ENCODE measurements around the gene CNTNAP3B.
"Not testable (repeated sequence)": the region's sequence is repeated elsewhere in the genome, so short reads cannot be mapped to it uniquely, and the experiment has no call there.

The CNTNAP3B gene

GRCh38 chr9:42129073-42129729 lies at the start of gene CNTNAP3B:
TSS of gene CNTNAP3B (minus strand) at chr9:42129426. CDS start at chr9:42129094, 332 bp downstream.
- not testable (repeated sequence) for DNase-seq

GRCh38 chr9:42160299-42160698 lies 31.1 kb upstream of the CNTNAP3B start:
- DNase-seq: not testable (repeated sequence)

DNA sequence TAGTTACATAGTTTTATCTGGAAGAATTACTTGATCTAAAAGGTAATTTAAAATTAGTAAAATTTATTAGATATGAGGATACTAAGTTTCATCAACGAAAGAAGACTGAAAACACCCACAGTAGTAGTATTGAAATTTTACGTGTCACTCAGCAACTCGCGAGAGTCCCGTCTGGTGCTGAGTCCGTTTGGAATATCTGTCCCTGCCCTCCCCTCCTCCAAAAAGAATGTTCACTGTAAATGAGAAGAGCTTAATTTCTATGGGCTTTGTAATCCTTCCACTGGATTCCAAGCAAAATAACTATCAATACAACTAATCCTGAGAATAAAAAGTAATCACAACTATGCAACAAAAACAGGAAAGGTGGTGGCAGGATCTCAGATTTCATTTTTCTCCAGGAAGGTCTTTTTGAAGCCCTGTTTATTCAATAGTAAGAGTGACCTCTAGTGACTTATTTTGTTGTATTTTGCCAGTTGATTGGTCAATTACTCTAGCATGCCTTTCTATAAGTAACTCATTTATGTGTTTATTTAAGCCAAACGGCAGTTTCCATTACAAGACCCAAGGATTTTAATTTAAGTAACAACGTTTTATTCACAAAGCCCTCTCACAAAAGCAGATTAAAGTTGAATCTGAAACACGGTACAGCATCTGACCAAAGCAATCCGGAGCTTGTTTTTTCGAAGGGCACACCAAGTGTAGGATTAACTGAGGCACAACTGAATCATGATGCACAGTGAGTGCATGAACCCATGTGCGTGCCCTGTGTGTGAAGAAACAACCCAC lies 2.0 kb downstream of the CNTNAP3B start:
- DNase-seq: peak; percentile 42

GRCh38 chr9:42121007-42121406 lies 8.2 kb downstream of the CNTNAP3B start:
- not testable (repeated sequence) for DNase-seq

DNA sequence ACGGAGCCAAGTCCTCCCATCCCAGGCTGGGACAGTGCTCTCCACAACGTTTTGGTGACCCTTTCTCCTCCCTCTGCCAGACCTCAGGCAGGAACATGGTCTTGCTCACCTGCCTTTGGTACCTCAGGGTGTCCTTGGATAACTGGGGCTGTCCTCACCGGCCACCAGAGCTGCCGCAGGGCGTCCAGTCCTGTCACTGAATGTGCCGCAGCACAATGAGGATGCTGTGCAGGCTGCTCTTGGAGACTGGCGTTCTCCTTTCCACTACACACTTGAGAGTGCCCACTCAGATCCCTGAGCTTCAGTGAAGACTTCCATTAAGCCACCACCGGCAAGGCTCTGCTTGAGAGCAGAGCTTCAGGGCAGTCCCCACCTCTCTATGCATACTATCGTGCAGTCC lies 33.3 kb downstream of the CNTNAP3B start:
- DNase-seq: not testable (repeated sequence)

- DNase-seq: not testable (repeated sequence)
These were observed 44.7 kb downstream of the CNTNAP3B start for GRCh38 chr9:42084559-42084952.

GRCh38 chr9:42083877-42084558 lies 45.2 kb downstream of the CNTNAP3B start:
- DNase-seq: not testable (repeated sequence)

GRCh38 chr9:42080376-42080775 lies 48.9 kb downstream of the CNTNAP3B start:
- DNase-seq: not testable (repeated sequence)

DNA sequence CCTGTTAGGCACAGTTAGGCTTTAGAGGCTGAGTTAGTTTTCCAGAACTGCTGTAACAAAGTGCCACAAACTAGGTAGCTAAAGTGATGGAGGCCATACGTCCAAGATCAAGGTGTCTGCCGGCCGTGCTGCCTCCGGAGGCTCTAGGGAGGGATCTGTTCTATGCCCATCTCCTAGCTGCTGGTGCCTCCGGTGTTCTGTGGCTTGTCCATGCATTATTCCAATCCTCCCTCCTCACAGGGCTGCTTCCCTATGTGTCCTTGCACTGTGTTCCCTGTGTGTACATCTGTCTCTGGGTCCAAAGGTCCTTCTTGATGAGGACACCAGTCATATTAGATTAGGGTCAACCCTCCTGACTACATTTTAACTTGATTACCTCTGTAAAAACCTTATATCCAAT lies 54.4 kb downstream of the CNTNAP3B start:
- DNase-seq: not testable (repeated sequence)

GRCh38 chr9:42071026-42071425 lies 58.2 kb downstream of the CNTNAP3B start:
- DNase-seq: not testable (repeated sequence)

- not testable (repeated sequence) for DNase-seq
These were observed 59.0 kb downstream of the CNTNAP3B start for GRCh38 chr9:42070035-42070799.

- not testable (repeated sequence) for DNase-seq
These were observed 75.4 kb downstream of the CNTNAP3B start for GRCh38 chr9:42053874-42054273.

DNA sequence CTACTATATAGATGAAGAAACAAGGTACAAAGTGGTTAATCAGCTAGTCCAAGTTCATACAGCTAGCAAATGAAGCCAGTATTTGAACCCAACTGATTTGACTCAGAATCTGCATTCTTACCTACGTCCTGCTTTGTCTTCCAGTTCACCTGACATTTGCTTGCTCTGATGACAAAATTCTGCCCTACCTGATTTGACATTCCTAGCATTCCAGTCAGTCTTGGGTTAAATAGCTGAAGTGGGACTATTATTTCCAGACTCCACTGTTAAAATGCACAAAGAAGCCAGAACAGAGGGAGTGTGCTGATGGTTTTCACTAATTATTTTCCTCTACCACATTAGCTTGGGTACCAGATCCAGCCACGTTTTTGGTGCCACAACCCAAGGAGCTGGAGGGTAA lies 78.5 kb downstream of the CNTNAP3B start:
- DNase-seq: not testable (repeated sequence)

GRCh38 chr9:42044422-42045010 lies 84.7 kb downstream of the CNTNAP3B start:
- DNase-seq: not testable (repeated sequence)

DNA sequence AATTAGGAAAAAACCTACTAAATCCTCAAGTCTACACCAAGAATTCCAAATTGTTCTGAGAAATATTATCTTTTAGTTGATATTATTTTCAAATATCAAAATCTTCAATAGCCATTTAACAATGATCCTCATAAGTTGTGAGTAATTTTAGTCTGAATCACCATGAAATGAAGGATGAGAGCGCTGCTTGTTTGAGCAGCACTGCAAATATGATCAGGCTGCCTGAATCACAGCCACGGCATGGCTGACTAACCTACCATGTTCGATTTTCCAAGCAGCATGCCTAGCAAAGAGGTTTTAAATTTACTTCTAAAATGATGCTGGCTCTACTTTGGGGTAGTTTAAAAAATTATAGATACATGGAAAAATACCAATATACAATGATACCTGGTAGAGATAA lies 95.7 kb downstream of the CNTNAP3B start:
- DNase-seq: not testable (repeated sequence)

DNA sequence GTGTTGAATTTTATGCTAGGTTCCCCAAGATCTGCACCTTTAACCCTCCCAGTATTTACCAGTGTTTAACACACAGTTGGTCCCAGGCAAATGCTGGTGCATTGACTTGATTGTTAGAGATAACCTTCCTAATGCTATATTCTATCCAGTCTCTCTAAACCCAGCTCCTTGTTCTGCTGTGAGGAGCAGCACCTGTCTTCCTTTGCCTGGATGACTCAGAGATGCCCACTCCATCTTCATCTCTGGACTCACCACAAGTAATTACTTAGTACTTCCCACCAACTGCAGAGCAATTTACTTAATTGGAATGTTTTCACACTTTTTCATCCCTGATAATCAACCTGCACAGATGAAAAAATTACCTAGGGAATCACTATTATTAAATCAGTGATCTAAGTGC lies 108.6 kb downstream of the CNTNAP3B start:
- not testable (repeated sequence) for DNase-seq

GRCh38 chr9:42018220-42018922 lies 110.9 kb downstream of the CNTNAP3B start:
- DNase-seq: not testable (repeated sequence)

DNA sequence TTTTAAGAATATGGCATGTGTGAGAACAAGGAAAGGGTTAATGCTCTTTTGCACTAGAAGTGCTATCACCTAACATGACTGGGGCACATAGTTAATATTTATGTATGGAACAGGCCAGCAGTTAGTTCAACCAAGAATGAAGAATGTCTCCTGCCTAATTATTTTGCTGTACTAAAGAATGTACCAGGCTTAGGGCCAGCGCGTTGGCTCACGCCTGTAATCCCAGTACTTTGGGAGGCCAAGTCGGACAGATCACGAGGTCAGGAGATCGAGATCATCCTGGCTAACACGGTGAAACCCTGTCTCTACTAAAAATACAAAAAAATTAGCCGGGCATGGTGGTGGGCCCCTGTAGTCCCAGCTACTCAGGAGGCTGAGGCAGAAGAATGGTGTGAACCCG lies 114.9 kb downstream of the CNTNAP3B start:
- not testable (repeated sequence) for DNase-seq

DNA sequence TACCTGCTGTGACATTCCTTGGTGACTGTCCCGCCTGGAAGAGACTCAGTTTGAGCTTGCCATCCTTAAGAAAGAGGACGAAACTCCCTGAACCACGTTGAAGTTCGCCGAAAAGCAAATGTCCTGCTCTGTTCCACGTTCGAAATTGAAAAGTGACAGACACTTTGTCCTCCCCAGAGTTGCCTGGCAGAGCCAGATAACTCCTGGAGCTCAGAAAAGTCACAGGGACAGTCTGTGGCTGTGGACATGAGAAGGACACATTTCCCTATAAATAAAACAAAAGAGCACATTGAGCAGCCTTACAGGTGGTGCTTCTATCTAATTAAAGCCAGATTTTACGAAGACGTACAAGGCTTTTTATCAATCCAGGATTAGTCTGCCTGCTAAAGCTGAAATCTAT lies 137.6 kb downstream of the CNTNAP3B start:
- not testable (repeated sequence) for DNase-seq

- DNase-seq: not testable (repeated sequence)
These were observed 149.0 kb downstream of the CNTNAP3B start for GRCh38 chr9:41980271-41980670.

GRCh38 chr9:41977965-41978600 lies 151.1 kb downstream of the CNTNAP3B start:
- DNase-seq: not testable (repeated sequence)

Measured in DMS 273 treated with DMSO at 0.1 percent for 48 hours (cell line).